HG03097 (cell line): ENCODE measurements around the gene TGFBRAP1.

ENCODE experiments used
- ATAC-seq: cut with Tn5 transposase; IDR thresholded peaks from one replicate; pipeline ENCODE4 v1.9.1; 2021; ENCODE audit not compliant: unreplicated experiment, low FRiP score

The TGFBRAP1 gene

GRCh38 chr2:105320651-105321215, 8.8 kb downstream of the TGFBRAP1 start:
- no peak for ATAC-seq

GRCh38 chr2:105317937-105318336, 11.6 kb downstream of the TGFBRAP1 start:
- ATAC-seq, result no peak

DNA sequence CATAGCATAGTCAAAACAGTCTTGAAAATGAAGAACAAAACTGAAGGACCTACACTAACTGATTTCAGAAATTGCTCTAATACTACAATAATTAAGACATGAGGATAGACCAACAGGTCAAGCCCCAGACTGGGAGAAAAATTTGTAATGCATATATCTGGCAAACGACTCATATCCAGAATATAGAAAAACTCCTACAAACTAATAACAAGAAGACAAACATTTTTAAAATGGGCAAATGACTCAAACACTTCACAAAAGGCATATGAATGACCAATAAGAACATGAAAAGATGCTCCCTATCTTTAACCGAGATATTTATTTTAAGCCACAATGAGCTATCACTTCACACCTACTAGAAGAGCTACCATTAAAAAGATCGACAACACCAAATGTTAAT, 14.2 kb downstream of the TGFBRAP1 start:
- ATAC-seq, result no peak

- ATAC-seq, result no peak
Measured at GRCh38 chr2:105313877-105314276, 15.7 kb downstream of the TGFBRAP1 start.

DNA sequence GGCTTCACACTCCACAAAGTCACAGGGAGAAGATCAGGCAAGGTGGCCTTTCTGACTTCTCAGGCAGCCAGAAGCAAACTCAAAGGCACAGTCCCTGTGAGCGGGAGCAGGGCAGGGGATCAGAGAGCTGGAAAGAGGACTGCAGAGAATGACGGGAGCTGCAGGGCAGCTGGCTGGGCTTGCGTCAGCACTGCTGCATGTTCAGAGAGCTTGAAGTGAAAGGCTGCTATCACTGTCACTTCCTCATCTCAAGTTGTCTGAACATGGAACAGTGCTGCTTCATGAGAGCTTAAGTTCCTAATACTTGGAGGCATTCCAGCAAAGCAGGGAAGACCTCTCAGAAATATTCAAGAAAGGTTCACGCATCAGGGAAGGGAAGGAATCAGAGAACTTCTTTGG, 20.4 kb downstream of the TGFBRAP1 start:
- ATAC-seq, result no peak

GRCh38 chr2:105308382-105309146, 21.0 kb downstream of the TGFBRAP1 start:
- no peak for ATAC-seq

DNA sequence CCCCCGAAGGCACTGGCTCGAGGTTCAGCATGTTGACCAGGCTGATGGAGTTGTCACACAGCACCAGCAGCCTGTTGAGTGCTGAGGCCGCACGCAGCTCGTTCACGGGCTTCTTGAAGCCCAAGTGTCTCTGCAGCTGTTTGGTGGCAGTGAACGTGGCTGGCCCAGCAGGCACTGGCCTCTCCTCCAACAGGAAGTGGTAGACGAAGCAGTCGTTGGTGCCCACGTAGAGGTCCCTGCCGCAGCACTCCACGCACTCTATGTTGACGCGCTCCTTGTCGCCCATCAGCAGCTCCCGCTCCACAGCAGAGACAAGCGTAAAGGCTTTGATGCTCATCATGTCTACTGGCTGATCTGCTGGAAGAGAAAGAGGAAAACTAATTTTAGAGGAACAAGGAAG, 21.6 kb downstream of the TGFBRAP1 start:
- ATAC-seq, result no peak

DNA sequence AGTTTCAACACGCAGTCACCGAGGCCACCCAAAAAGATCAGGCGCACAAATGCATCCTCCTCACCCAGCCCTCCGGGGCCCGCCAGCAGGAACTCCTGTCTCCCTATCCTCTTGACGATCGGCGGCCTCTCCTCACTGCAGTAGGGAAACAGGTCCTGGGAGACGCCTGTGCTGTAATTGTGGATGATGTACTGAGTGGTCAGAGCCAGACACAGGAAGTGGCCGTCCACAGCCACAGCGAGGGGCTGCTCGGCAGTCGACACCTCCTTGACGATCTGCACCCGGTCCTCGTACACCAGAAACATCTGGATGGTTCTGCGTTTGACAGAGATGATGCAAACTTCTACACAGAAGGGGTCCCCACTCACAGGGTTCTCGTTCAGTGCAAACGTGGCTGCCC, 22.0 kb downstream of the TGFBRAP1 start:
- no peak for ATAC-seq

- no peak for ATAC-seq
Measured at GRCh38 chr2:105307146-105307545, 22.4 kb downstream of the TGFBRAP1 start.

DNA sequence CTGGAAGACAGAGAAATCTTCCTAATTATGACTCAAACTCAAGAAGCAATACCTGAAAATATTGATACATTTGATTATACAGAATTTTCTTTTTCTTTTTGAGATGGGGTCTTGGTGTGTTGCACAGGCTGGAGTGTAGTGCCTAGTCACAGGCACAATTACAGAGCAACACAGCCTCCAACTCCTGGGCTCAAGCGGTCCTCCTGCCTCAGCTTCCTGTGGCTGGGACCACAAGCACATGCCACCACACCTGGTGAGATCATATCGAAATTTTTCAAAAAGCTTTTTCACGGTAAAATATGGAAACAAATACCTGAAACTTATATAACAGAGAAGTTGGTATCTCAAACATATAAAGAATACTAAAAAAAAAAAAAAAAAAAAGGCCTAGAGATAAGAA, 27.9 kb downstream of the TGFBRAP1 start:
- no peak for ATAC-seq

DNA sequence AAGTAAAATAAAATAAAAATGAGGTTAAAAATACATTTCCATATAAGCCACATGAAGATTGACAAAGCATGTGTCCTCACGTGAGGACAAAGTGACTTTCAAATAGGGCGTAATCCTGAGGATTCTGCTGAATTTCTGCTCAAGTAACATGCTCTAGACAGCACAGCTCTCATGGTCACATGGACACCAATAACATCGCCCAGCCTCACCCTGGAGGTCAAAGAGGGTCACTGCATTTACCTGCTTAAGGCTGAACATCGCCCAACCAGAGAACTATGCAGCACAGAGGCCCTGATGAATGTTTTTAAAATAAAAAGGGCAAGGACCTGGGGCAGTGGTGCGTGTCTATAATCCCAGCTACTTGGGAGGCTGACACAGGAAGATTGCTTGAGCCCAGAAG, 30.2 kb downstream of the TGFBRAP1 start:
- no peak for ATAC-seq

- ATAC-seq, result no peak
Measured at GRCh38 chr2:105298017-105298416, 31.5 kb downstream of the TGFBRAP1 start.

- ATAC-seq, result no peak
Measured at GRCh38 chr2:105297216-105297615, 32.3 kb downstream of the TGFBRAP1 start.

DNA sequence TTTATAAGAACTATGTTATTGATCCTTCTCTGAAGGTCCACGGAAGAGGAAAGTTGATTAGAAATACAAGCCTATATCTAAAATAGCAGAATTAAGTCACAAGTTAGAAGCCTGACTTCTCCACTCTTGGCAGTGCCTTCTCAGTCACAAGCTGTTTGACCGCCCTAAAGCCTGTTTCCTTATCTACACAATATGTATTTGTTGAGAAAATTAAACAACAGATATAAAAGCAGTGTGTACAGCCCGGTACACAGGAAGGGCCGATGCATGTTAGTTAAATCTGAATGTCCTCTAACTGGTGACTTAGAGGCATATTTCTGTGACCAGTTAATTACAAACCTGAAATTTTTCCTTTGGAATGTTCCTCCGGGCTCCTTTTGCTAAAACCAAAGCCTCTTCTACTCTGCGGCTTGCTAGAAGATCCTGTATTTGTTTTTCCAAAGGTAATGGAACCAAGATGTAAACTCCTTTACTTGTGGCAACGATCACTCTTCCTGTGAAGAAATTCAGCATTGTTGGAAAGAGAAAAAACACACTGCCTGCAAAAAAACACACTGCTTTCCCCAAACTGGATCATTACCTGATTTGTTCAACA, 33.4 kb downstream of the TGFBRAP1 start:
- ATAC-seq, result no peak

DNA sequence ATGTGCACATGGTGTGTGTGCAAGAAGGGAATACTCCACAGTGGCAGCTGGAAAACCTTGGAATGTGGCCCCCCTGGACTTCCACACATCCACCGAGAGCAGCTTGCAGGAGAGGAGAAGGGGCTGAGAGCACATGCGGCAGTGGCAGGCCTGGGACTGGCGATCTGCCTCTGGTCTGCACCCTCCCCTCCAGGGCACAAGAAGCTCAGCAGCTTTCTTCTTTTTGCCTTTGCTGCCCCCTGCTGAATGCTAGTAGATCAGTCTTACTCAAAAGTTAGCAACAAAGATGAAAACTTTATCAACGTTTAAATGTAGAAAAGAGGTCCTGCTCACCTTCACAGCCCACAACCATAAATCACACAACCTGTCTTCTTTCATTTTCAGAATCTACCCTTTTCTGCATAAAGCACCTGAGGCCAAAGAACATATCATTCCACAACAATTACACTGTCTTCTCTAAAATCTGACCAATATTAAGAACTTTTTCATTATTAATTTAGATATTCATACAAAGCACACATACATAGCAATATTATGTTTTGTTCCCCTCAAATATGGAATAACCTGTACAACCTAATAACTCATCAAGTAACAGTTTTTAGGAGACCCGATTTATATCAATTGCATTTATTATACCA, 34.6 kb downstream of the TGFBRAP1 start:
- no peak for ATAC-seq

GRCh38 chr2:105294046-105294445, 35.5 kb downstream of the TGFBRAP1 start:
- no peak for ATAC-seq

- ATAC-seq, result no peak
Measured at GRCh38 chr2:105291981-105292380, 37.6 kb downstream of the TGFBRAP1 start.

DNA sequence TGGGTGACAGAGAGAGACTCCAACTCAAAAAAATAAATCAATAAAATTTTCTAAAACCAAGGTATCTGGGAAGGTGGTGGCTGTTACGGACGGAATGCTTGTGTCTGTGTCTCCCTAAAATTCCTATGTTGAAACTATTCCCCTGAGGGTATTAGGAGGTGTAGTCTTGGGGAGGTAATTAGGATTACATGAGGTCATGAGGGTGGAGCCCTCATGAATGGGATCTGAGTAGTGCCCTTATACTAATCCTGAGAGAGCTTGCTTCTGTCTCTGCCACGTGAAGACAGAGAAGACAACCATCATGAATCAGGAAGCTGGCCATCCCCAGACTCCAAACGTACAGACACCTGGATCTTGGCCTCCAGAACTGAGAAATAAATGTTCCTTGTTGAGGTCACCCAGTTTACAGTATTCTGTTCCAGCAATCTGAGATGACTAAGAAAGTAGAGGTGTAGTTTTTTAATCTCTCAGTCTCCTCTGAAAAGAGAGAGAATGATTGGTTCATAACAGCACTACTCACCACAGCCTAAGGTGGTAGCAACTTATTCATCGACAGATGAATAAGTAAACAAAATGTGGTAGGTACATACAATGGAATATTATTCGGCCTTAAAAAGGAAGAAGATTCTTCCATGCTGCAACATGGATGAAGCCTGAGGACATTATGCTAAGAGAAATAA, 38.4 kb downstream of the TGFBRAP1 start:
- no peak for ATAC-seq

DNA sequence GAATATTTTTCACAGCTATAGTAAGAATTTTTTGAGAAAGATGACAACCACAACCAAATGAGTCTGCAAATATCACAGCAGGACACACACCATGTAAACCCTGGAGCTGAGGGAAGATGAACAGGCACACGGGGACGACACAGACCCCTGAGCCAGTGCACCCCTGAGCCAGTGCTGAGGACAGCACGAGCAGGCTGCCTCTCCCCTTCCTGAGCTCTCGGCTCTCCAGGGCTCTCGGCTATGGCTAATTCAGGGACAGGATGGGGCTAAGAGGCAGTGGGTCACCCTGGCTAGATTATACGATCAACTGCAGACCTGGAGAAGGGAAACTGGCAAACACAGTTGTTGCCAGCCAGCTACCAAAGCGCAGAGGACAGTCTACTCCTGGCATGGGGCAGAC, 41.4 kb downstream of the TGFBRAP1 start:
- ATAC-seq, result no peak

- ATAC-seq, result no peak
Measured at GRCh38 chr2:105287692-105288091, 41.8 kb downstream of the TGFBRAP1 start.

GRCh38 chr2:105283532-105283931, 46.0 kb downstream of the TGFBRAP1 start:
- ATAC-seq, result no peak
